ENCODE data around the gene OLIG3.
A peak's percentile ranks its signal among the peaks of the same experiment; 100 is the strongest.

The OLIG3 gene

GRCh38 chr6:137495703-137496336 is 1.6 kb upstream of the OLIG3 start:
- DNase-seq (ENCODE audit: low spot score), result no peak

- DNase-seq (ENCODE audit: low spot score), result no peak
These were observed 951 bp upstream of the OLIG3 start for GRCh38 chr6:137494988-137495702.

DNA sequence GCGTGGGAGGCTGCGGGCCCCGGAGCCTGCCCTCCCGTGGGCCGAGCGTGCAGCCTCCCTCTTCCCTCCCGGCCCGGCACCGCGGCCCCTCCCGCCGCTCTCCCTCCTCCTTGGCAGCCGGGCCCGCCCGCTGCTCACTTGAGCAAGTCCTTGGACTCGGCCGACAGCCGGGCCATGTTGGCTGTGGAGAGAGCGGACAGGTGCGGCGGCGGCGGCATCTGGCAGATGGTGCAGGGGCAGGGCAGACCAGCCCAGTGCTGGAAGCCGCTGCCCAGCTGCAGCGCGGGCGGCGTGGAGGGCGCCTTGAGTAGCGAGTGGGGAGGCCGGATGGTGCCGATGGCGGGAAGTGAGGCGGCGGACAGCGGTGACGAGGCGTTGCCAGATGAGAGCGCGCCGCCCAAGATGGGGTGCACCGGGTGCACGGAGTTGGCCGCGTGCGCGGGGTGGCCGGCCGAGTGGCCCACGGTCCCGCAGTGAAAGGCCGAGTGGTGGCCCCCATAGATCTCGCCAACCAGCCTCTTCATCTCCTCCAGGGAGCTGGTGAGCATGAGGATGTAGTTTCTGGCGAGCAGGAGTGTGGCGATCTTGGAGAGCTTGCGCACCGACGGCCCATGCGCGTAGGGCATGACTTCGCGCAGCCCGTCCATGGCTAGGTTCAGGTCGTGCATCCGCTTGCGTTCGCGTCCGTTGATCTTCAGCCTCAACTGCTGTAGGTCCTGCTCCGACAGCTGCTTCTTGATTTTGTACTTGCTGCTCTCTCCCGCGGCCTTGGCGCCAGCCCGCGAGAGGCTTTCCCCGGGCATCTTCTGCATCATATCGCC is 766 bp downstream of the OLIG3 start:
- no peak for DNase-seq (ENCODE audit: low spot score)

DNA sequence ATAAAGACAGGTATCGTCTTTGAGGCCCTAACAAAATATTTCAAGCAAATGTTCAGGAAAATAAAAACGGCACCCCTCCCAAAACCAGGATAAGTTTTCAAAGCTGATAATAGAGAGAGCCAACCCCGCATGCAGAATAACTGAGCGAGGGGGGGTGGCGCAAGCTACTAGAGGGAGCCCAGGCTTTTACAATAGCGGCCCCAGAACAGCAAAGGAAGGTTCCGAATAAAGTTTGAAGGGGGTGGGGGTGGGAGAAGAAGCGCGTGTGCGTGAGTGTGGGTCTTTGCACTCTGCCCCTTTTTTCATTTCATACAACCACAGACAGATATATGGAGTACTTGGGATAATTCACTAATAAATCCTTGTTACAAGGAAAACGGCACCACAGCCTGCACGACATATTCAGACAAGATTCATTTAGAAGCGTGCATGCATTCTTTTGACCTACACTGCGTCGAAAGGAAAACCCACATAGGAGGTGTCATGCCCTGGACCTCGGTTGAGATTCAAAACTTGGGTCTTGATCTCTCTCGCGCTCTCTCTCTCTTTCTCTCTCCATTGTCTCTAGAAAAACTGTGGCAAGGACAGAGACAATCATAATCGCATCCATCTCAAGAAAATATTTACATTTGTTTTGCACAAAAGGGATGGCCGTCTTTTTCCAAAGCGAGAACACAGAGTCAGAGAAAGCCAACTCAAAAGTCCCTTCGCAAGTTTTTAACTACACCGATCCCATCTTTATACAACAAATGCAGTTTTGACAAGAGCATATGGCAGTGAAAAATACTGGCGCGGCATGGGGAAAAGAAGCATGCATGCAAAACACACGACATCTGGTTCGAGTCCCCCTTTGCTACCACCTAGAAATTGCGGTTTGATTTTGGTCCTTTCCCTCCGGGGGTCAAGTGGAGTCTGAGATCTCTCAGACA is 1.6 kb downstream of the OLIG3 start:
- no peak for DNase-seq (ENCODE audit: low spot score)

DNA sequence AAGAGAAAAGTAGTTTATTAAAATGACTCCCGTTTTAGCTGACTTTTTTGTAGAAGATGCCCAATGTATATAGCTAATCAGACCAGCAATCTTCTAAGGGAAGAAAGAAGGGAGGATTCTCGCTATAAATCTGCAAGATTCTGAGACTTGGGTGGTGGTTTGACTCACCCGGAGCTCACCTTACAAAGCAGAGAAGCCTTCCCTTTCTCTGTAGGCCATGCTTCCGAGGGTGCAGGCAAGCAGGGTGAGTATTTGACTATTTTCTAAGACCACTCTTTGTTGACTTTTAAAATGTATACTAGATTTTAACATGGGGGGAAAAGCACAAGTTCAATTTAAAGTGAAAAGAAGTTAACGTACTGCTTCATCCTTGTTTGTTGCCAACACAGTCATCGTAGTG is 2.7 kb downstream of the OLIG3 start:
- DNase-seq (ENCODE audit: low spot score), result no peak

DNA sequence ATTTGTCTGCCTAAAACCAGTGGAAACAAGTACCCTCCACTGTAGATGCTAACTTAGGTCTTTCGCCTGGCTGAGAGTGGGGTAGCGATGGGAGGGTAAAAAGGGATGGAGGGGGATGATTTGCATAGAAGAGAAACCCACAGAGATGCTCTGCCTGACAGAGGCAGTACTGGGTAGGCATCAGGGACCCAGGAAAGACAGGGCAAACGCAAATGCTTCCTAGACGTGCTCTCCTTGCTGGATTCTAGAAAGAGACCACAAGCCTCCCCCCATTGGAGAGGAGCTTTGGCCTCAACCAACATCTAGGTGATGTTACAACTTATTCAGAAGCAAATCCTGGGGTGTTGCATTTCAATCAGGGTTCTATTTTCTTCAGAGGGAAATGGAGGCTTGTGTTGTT is 3.2 kb downstream of the OLIG3 start:
- no peak for DNase-seq (ENCODE audit: low spot score)

GRCh38 chr6:137490006-137490905 is 3.9 kb downstream of the OLIG3 start:
- no peak for DNase-seq (ENCODE audit: low spot score)

- DNase-seq (ENCODE audit: low spot score), result no peak
These were observed 4.9 kb downstream of the OLIG3 start for GRCh38 chr6:137489046-137490005.

DNA sequence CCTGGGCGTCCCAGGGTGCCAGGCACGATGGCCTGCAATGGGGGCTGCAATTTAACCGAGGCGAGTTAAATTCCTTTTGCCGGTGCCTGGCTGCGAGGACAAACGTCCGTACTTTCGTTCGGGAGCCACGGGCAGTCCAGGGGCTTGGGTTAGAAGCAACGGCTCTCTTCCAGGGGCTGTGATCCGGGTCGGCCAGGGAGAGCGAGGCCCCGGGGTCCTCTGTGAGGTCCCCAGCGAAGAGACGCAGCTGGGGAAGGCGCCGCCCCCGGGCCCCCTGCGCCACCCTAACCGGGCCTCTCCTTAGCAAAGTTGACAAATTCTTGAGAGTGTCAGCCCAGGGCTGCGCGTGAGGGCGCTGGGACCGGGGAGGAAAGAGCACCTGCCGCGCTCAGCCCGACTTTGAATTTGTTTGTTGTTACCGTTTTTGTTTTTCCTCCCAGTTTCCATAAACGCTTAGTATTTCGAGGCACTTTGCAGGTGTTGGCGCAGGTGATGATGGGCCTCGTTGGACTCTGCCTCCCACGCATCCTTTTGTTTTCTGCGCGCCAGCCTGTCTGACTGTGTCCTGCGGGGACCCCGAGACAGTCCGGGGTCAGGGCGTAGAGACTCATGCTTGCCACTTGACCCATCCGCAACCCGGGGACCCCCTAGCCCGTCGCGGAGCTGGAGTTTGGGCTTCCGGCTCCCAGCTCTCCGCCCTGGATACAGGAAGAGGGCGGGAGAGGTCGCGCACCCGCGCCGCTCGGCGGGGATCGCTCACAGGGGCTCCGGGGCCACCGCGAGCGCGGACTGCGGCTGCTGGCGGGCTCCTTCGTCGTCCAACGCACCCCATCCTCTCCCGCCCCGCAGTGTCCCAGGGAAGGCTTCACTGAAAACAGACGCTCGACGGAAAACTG is 5.8 kb downstream of the OLIG3 start:
- DNase-seq (ENCODE audit: low spot score), result no peak

GRCh38 chr6:137487869-137488149 is 6.4 kb downstream of the OLIG3 start:
- DNase-seq (ENCODE audit: low spot score), result no peak

- no peak for DNase-seq (ENCODE audit: low spot score)
These were observed 6.9 kb downstream of the OLIG3 start for GRCh38 chr6:137487181-137487868.

DNA sequence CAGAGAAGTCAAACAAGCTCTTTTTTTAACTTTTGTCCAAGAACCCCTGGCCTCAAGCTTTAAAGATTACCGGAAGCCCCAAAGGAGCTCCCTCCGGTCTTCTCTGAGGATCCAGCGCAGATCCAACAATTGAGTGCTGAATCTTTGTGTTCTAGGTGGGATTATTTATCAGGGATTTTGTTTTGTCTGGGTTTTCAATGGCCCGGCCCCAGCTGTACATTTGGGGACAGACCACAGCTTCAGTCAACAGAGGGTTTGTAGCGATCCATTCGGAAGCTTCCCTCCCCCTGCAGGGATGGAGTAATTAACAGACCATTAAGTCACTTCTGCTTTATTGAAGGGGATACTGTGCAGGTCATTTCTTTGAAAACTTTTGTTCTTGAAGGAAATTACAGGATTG is 7.8 kb downstream of the OLIG3 start:
- DNase-seq (ENCODE audit: low spot score), result no peak

GRCh38 chr6:137480431-137480830 is 13.8 kb downstream of the OLIG3 start:
- DNase-seq (ENCODE audit: low spot score), result no peak

DNA sequence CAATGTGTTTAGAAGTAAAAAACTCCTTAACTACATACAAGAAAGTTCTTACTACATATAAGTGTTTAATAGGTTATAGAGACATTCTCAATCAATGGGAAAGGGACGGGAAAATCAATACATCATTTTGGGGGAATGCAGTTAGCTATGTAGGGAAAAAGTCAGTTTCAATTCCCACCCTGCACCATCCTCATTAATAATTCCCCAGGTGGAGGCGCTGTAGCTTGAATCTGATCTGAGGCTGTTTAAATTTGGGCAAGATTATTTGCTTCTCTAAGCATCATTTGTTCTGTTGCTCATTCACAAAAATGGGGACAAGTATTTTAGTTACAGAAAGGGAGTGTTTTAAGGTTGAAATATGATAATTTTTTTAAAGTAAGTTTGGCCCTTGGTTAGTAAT is 19.1 kb downstream of the OLIG3 start:
- DNase-seq (ENCODE audit: low spot score), result no peak

DNA sequence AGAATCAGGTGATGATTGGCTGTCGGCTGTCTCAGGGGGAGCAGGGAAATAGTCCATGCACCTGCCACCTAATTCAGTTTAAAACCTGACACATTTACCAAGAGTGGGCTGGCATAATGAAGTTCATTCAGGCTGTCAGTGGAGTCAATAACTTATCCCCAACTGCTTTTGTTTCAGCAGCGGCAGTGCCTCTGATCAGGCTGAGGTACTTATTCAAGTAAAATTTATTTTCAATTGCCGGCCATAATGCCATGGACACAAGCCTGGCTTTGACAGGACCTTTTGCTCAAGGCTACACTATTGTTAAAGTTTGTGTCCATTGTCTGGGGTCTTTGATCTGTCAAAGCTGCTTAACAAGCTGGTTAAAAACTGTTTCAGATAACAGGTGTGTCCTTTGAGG is 20.6 kb downstream of the OLIG3 start:
- DNase-seq (ENCODE audit: low spot score), result no peak

GRCh38 chr6:137472641-137473137 is 21.5 kb downstream of the OLIG3 start:
- DNase-seq (ENCODE audit: low spot score), result no peak

DNA sequence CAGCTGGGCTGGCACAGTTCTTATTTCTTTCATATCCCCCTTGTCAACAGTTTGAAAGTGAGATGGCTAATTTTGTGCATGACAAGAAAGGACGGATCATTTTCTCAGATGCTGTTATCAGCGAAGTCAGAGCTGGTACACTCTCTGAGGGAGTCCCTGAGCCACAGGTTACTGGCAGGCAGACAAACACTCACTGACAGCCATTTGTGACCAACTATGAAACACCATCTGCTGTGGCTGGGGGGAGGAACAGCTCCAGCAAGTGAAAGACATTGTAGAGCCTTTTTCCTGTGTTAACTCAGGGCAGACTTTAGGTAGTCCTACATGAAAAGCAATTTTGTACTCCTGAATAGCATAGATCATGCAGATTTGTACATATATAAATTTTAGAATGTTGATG is 22.2 kb downstream of the OLIG3 start:
- peak; percentile 93 for DNase-seq (ENCODE audit: low spot score)

GRCh38 chr6:137471497-137471896 is 22.7 kb downstream of the OLIG3 start:
- DNase-seq (ENCODE audit: low spot score), result peak; percentile 74
